GM20000 (cell line): ENCODE results near the gene WDR7.
A peak's percentile ranks its signal among the peaks of the same experiment; 100 is the strongest.

Source experiments
- DNase-seq: peaks from one replicate; pipeline ENCODE4 v3.0.0; 2012; ENCODE audit warnings: low spot score
- CTCF ChIP-seq: IDR thresholded peaks from 2 replicates; pipeline ENCODE4 v1.5.1; 2012; ENCODE audit warnings: mild to moderate bottlenecking, control low read depth; ENCODE audit errors: extremely low read depth, missing control alignments

Gene WDR7

GRCh38 chr18:57003342-57003741, 352.2 kb downstream of the WDR7 start:
- no peak for TF ChIP-seq CTCF
- no peak for DNase-seq

- TF ChIP-seq CTCF = no peak
- peak; percentile 45 for DNase-seq
Observed at GRCh38 chr18:57004366-57005121, 353.4 kb downstream of the WDR7 start.

- no peak for DNase-seq
- TF ChIP-seq CTCF = no peak
Observed at GRCh38 chr18:57008001-57008686, 357.0 kb downstream of the WDR7 start.

- DNase-seq = no peak
- TF ChIP-seq CTCF = no peak
Observed at GRCh38 chr18:57009844-57010243, 358.7 kb downstream of the WDR7 start.

- DNase-seq = no peak
- no peak for TF ChIP-seq CTCF
Observed at GRCh38 chr18:57014772-57015413, 363.7 kb downstream of the WDR7 start.

- DNase-seq = no peak
- TF ChIP-seq CTCF = no peak
Observed at GRCh38 chr18:57015451-57015850, 364.3 kb downstream of the WDR7 start.

- no peak for TF ChIP-seq CTCF
- no peak for DNase-seq
Observed at GRCh38 chr18:57018845-57019244, 367.7 kb downstream of the WDR7 start.
